ENCODE measurements around the gene WNT10A. TPM values are rescaled to one million over a fixed set of nuclear protein-coding genes. Genes with fewer than 3 reads are reported as not detected.

WNT10A gene
- total RNA-seq, 1 donor from 2014 or later: 0.35 TPM

DNA sequence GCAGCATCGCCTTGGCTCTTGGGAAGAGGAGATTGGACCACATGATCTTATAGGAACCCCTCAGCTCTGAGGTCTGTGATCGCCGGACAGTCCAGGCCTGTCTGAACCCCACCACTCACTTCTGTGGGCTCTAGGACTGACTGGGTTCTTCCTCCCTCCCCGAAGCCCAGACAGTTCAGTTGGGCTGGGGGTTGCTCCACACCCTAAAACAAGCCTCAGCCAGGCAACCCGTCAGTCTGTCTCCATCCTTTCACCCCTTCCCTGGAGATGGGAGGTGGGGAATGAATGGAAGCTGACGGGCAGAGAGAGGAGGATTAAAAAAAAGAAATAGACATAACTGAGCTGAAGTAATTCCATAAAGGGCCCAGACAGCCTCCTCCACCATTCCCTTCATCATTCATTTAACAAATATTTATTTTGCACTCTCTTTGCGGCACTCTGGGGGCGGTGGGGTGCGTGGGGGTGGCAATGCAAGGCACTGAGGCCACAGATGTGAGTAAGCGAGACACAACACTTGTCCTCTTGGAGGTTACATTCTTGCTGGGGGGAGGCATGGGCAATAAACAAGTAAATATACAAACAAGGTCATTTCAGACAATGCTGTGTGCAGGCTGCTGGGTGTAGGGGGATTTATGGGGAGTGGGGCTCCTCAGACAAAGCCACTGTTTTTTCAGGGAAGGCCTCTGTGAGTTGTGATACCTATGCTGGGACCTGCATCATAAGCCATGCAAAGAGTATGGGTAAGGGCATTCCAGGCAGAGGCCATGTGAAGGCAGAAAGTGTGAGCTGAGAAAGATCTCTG, 12.9 kb downstream of the WNT10A start:
- no peaks in the 10 kb centered on the region for H3K36me3 ChIP-seq
- H3K27me3 ChIP-seq (ENCODE audit: low read depth): peaks cover 58% of the 10 kb centered on the region
- intact Hi-C loops (cut with DNase I): no loop called here
- H3K4me3 ChIP-seq: peak overlapping the region; percentile 47
- ATAC-seq (no peak), DNase-seq (no peak)
- peak overlapping the region; percentile 31 for H3K27ac ChIP-seq
- H3K9me3 ChIP-seq: no peaks in the 10 kb centered on the region
- H3K4me1 ChIP-seq: peaks cover 45% of the 10 kb centered on the region
- TF ChIP-seq, protein P1, sequence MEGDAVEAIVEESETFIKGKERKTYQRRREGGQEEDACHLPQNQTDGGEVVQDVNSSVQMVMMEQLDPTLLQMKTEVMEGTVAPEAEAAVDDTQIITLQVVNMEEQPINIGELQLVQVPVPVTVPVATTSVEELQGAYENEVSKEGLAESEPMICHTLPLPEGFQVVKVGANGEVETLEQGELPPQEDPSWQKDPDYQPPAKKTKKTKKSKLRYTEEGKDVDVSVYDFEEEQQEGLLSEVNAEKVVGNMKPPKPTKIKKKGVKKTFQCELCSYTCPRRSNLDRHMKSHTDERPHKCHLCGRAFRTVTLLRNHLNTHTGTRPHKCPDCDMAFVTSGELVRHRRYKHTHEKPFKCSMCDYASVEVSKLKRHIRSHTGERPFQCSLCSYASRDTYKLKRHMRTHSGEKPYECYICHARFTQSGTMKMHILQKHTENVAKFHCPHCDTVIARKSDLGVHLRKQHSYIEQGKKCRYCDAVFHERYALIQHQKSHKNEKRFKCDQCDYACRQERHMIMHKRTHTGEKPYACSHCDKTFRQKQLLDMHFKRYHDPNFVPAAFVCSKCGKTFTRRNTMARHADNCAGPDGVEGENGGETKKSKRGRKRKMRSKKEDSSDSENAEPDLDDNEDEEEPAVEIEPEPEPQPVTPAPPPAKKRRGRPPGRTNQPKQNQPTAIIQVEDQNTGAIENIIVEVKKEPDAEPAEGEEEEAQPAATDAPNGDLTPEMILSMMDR (IDR thresholded peaks at IDR 0.05): no peak

DNA sequence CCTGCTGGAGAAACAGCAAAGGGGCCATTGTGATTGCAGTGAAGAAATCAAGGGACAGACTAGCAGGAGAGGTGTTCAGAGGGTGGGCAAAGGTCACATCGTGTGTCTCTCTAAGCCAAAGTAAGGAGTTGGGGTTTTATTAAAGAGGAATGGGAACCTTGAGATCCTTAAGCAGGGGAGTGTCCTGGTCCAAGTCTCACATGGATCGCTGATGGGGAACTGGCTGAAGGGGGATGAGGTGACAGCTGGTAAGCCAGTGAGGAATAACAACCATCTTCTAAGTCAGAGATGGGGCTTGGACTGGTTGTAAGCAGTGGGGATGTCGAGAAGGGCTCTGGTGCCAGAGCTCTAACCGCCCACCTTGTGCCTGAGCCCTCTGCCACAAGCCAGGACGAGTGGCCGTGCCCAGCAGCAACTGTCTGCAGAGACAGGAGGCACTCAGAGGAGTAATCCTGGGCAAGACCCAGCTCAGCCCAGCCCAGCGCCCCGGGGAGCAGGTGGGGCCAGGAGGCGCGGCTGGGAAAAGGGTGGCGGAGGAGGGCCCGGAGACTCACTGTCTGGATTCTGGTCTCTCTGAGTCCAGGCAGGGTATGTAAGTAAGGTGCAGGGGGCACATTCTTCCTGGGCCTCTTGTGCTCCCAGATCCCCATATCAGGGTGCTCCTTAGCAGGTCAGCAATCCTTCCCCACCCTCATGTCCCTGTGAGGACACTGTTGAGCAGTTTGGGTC, 13.7 kb downstream of the WNT10A start:
- TF ChIP-seq, protein P1 (IDR thresholded peaks at IDR 0.05): no peak

DNA sequence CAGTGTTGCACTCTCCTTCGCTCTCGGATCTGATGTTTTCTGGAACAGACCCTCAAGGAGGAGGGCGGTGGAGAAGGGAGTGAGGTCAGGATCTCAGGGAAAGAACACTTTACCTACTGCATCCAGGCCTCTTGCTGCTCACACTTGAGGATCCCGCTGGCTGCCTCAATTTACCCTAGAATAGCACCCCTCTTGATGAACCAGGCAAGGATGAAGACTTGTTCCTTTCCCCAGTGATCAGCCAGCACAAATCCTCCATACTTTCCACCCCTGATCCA, 14.2 kb downstream of the WNT10A start:
- no peak overlapping the region for H3K4me3 ChIP-seq
- no peak overlapping the region for H3K27ac ChIP-seq
- peaks cover 45% of the 10 kb centered on the region for H3K4me1 ChIP-seq
- intact Hi-C loops (cut with DNase I): no loop called here
- no peaks in the 10 kb centered on the region for H3K36me3 ChIP-seq
- no peaks in the 10 kb centered on the region for H3K9me3 ChIP-seq
- TF ChIP-seq, protein P1 (IDR thresholded peaks at IDR 0.05): no peak
- ATAC-seq: no peak
- DNase-seq: no peak
- peaks cover 71% of the 10 kb centered on the region for H3K27me3 ChIP-seq (ENCODE audit: low read depth)

More for the DNA sequence above, 13.7 kb downstream of the WNT10A start:
- Histone ChIP-seq H3K27me3 (ENCODE audit: low read depth) (peaks cover 66% of the 10 kb centered on the region), H3K36me3 (no peaks in the 10 kb centered on the region), H3K9me3 (no peaks in the 10 kb centered on the region), H3K4me3 (no peak overlapping the region), H3K27ac (no peak overlapping the region), H3K4me1 (peaks cover 45% of the 10 kb centered on the region)
- intact Hi-C loops (cut with DNase I): no loop called here
- DNase-seq: no peak
- ATAC-seq: no peak

DNA sequence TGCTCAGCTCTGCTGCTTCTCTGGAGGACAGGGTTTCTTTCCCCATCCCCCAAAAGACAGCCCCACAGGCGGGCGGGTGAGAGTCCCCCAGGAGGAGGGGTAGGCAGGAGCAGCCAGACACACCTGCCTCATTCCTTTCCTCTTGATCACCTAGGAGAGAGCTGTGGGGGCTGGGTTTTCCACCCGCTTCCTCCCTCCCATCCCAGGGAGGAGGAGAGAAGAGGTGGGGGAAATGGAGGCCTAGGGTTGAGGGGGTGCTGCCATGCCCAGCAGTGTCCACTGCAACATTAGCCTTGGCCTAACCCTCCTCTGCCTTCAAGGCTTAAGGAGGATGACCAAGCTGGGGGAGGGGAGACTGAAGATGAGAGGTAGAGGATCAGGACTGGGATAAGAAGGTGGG, 14.7 kb downstream of the WNT10A start:
- H3K4me3 ChIP-seq: no peak overlapping the region
- TF ChIP-seq, protein P1 (IDR thresholded peaks at IDR 0.05): no peak
- no peaks in the 10 kb centered on the region for H3K9me3 ChIP-seq
- H3K27ac ChIP-seq: no peak overlapping the region
- DNase-seq: no peak
- intact Hi-C loops (cut with DNase I): no loop called here
- H3K27me3 ChIP-seq (ENCODE audit: low read depth): peaks cover 75% of the 10 kb centered on the region
- no peak for ATAC-seq
- H3K4me1 ChIP-seq: peaks cover 45% of the 10 kb centered on the region
- H3K36me3 ChIP-seq: no peaks in the 10 kb centered on the region

DNA sequence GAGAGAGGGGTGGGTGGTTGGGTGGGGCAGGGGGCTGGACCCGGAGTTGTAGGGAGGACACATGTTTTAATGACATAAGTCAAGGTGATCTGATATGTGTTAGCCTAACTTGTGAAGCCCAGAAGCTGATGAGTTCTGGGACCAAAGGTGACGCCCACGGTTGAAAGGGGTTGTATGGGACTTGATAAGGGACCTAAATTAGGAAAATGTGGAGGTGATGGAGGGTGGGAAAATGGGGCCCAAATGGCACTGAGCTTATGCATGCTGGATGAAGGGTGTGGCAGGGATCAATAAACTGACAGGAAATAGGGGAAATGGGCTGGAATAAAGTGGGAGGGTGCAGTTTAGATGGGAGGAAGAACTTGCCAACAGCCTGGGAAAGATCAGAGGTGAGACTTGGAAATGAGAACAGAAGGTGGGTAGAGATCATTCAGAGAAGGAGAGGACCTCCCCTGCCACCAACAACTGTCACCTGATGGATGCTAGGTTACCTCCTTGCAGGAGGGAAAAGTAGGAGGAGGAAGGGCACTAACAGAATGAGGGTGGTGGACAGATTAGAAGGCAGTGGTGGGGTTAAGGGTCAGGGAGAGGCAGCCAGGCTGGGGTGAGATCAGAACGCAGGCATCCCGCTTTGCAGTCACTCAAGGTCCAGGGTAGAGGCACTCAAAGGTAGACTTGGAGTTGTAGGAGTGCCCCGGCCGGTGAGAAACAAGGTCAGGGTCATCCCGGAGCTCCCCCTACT, 15.3 kb downstream of the WNT10A start:
- H3K9me3 ChIP-seq: no peaks in the 10 kb centered on the region
- peaks cover 45% of the 10 kb centered on the region for H3K4me1 ChIP-seq
- ATAC-seq (no peak), DNase-seq (no peak)
- peaks cover 80% of the 10 kb centered on the region for H3K27me3 ChIP-seq (ENCODE audit: low read depth)
- no peak overlapping the region for H3K4me3 ChIP-seq
- no peak overlapping the region for H3K27ac ChIP-seq
- TF ChIP-seq, protein P1 (IDR thresholded peaks at IDR 0.05): no peak
- H3K36me3 ChIP-seq: no peaks in the 10 kb centered on the region
- intact Hi-C loops (cut with DNase I): no loop called here
